ENCODE results near the gene PSMB11. TPM values are rescaled to one million over a fixed set of nuclear protein-coding genes. Genes with fewer than 3 reads are reported as not detected.

Gene PSMB11
- total RNA-seq, 2 donors from 2014 or later: not detected

- Histone ChIP-seq H3K4me1 (no peaks in the 10 kb centered on the region), H3K27ac (no peak overlapping the region), H3K36me3 (no peaks in the 10 kb centered on the region), H3K9me3 (no peaks in the 10 kb centered on the region), H3K27me3 (no peaks in the 10 kb centered on the region), H3K9ac (ENCODE audit: low read depth in 2 of 2, low read length in 2 of 2) (no peak overlapping the region), H3K4me3 (no peak overlapping the region)
- TF ChIP-seq CTCF (IDR thresholded peaks at IDR 0.05): no peak
- DNase-seq: no peak
- intact Hi-C loops (cut with DNase I): no loop called here
These were observed 21.6 kb upstream of the PSMB11 start for GRCh38 chr14:23020143-23021128.

- Histone ChIP-seq H3K4me1 (no peaks in the 10 kb centered on the region), H3K9ac (ENCODE audit: low read depth in 2 of 2, low read length in 2 of 2) (no peak overlapping the region), H3K27ac (no peak overlapping the region), H3K4me3 (no peak overlapping the region), H3K27me3 (no peaks in the 10 kb centered on the region), H3K9me3 (no peaks in the 10 kb centered on the region), H3K36me3 (no peaks in the 10 kb centered on the region)
- no peak for TF ChIP-seq CTCF (IDR thresholded peaks at IDR 0.05)
- DNase-seq: no peak
- intact Hi-C loops (cut with DNase I): no loop called here
These were observed 20.6 kb upstream of the PSMB11 start for GRCh38 chr14:23021434-23021833.

DNA sequence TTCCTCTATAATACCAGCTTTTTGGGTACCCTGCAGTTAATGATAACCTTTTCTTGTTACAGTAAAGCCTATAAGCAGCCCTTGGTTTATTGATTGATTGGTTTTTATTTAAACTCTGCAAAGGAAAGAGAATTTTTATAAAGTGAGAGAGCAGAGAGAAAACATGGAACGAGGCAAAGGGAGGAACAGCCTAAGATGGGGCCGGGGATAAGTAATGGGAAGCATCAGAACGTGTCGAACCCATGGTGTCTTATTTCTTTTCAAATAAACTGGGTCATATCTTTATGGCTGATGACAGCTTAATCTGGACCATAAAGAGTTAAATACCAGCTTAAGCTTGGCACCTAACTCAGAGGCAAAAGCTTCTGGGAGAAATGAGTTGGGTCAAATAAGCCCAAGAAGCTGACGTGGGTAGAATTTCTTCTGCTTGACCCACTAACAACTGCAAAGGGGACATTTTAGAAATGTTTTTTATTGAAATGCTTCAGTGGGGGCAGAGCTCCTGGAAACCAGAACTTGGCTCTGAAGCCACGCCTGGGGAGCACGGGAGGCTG is 20.0 kb upstream of the PSMB11 start:
- Histone ChIP-seq H3K36me3 (no peaks in the 10 kb centered on the region), H3K27ac (no peak overlapping the region), H3K4me3 (no peak overlapping the region), H3K9ac (ENCODE audit: low read depth in 2 of 2, low read length in 2 of 2) (no peak overlapping the region), H3K9me3 (no peaks in the 10 kb centered on the region), H3K27me3 (no peaks in the 10 kb centered on the region), H3K4me1 (no peaks in the 10 kb centered on the region)
- no peak for TF ChIP-seq CTCF (IDR thresholded peaks at IDR 0.05)
- no peak for DNase-seq
- intact Hi-C loops (cut with DNase I): no loop called here

- Histone ChIP-seq H3K9ac (ENCODE audit: low read depth in 2 of 2, low read length in 2 of 2) (no peak overlapping the region), H3K27ac (no peak overlapping the region), H3K27me3 (no peaks in the 10 kb centered on the region), H3K36me3 (no peaks in the 10 kb centered on the region), H3K4me1 (no peaks in the 10 kb centered on the region), H3K9me3 (no peaks in the 10 kb centered on the region), H3K4me3 (no peak overlapping the region)
- no peak for TF ChIP-seq CTCF (IDR thresholded peaks at IDR 0.05)
- DNase-seq: no peak
- intact Hi-C loops (cut with DNase I): no loop called here
These were observed 18.8 kb upstream of the PSMB11 start for GRCh38 chr14:23023022-23023794.

DNA sequence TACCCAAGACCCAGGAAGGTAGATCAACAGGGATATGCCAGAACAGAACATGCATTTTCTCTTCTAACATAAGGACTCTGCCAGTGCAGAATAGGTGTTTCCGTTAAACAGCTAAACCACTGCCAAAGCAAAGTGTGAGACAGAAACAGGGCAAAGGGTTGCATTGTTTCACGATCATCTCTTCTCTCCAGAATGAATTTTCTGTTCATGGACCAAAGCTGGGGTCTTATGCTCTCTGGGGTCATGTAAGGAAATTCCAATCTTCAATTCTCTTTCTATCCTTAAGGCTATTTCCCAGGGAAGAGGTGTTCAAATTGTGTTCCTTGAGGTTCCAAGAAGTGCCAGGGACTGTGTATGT is 18.2 kb upstream of the PSMB11 start:
- Histone ChIP-seq H3K27ac (no peak overlapping the region), H3K4me1 (no peaks in the 10 kb centered on the region), H3K4me3 (no peak overlapping the region), H3K9me3 (no peaks in the 10 kb centered on the region), H3K36me3 (no peaks in the 10 kb centered on the region), H3K9ac (ENCODE audit: low read depth in 2 of 2, low read length in 2 of 2) (no peak overlapping the region), H3K27me3 (no peaks in the 10 kb centered on the region)
- DNase-seq: no peak
- intact Hi-C loops (cut with DNase I): no loop called here
- TF ChIP-seq CTCF (IDR thresholded peaks at IDR 0.05): no peak
